PC-3 (cell line): Measurements from ENCODE around the gene FAM241B. TPM values are rescaled to one million over a fixed set of nuclear protein-coding genes. Genes with fewer than 3 reads are reported as not detected.

Experiments
- ATAC-seq: fragments of 200-7000 bp; cut with Tn5 transposase; 2 replicates; pipeline ENCODE4 v1.9.1; 2020; ENCODE audit warnings: mild to moderate bottlenecking, moderate library complexity
- BruUV-seq: library from RNA; stranded (reverse); fragments of 400-500 nt; replicated peaks from 2 replicates; lab custom pipeline; 2021; lab: Mats Ljungman, UMichigan
- CTCF ChIA-PET: fragments of 300-600 bp; sonication (Branson Sonifier 250); formaldehyde crosslinking; loops from one replicate; lab custom pipeline; 2022; ENCODE audit warnings: antibody characterized with exemption; lab: Charles Lee
- POLR2A ChIA-PET: fragments of 300-600 bp; sonication (Branson Sonifier 250); formaldehyde crosslinking; loops from one replicate; lab custom pipeline; 2022; ENCODE audit warnings: antibody characterized with exemption; ENCODE audit not compliant: unreplicated experiment; lab: Charles Lee
- DNase-seq: peaks from one replicate; pipeline ENCODE4 v3.0.0-alpha.2; 2015
- H2AFZ ChIP-seq: fragments of 300-600 bp; sonication (generic); 2 replicates; pipeline ENCODE4 v1.6.0; 2016; ENCODE audit warnings: antibody characterized with exemption, low read length
- H3F3A ChIP-seq: fragments of 300-600 bp; sonication (generic); one replicate; pipeline ENCODE4 v1.6.0; 2017; ENCODE audit warnings: antibody characterized with exemption, low read length, control low read depth, mild to moderate bottlenecking; ENCODE audit not compliant: unreplicated experiment
- H3K27ac ChIP-seq: fragments of 300-600 bp; sonication (generic); 2 replicates; pipeline ENCODE4 v1.5.1; 2016; ENCODE audit warnings: mild to moderate bottlenecking, low read length
- H3K27me3 ChIP-seq: fragments of 300-600 bp; sonication (generic); 2 replicates; pipeline ENCODE4 v1.6.1; 2016; ENCODE audit warnings: low read length, mixed read lengths
- H3K36me3 ChIP-seq: fragments of 300-600 bp; sonication (generic); 2 replicates; pipeline ENCODE4 v1.6.1; 2016; ENCODE audit warnings: low read depth, mixed run types, low read length, mixed read lengths
- H3K4me1 ChIP-seq: fragments of 300-600 bp; sonication (generic); 2 replicates; pipeline ENCODE4 v1.5.1; 2016; ENCODE audit warnings: low read length; ENCODE audit not compliant: insufficient read depth
- H3K4me2 ChIP-seq: fragments of 300-600 bp; sonication (generic); 2 replicates; pipeline ENCODE4 v1.6.0; 2016; ENCODE audit warnings: low read length
- H3K4me3 ChIP-seq: fragments of 300-600 bp; sonication (generic); 2 replicates; pipeline ENCODE4 v1.5.1; 2016; ENCODE audit warnings: mild to moderate bottlenecking, low read length, mixed read lengths
- H3K79me2 ChIP-seq: fragments of 300-600 bp; sonication (generic); 2 replicates; pipeline ENCODE4 v1.6.1; 2017; ENCODE audit warnings: low read length, mixed read lengths
- H3K9ac ChIP-seq: fragments of 300-600 bp; sonication (generic); 2 replicates; pipeline ENCODE4 v1.6.0; 2016; ENCODE audit warnings: mild to moderate bottlenecking, low read length
- H3K9me2 ChIP-seq: fragments of 300-600 bp; sonication (generic); replicated peaks from 2 replicates; pipeline ENCODE4 v1.6.1; 2016; ENCODE audit warnings: mixed run types, low read length, mixed read lengths
- H3K9me3 ChIP-seq: fragments of 300-600 bp; sonication (generic); 2 replicates; pipeline ENCODE4 v1.6.1; 2016; ENCODE audit warnings: low read length, mixed read lengths
- H4K20me1 ChIP-seq: fragments of 300-600 bp; sonication (generic); 2 replicates; pipeline ENCODE4 v1.6.1; 2016; ENCODE audit warnings: low read length, mixed read lengths
- EZH2 ChIP-seq: fragments of 300-600 bp; sonication (generic); IDR thresholded peaks from one replicate; pipeline ENCODE4 v1.6.1; 2017; ENCODE audit warnings: antibody characterized with exemption, mild to moderate bottlenecking, low read length; ENCODE audit not compliant: unreplicated experiment
- EZH2phosphoT487 ChIP-seq: fragments of 300-600 bp; sonication (generic); IDR thresholded peaks from 2 replicates; pipeline ENCODE4 v1.6.1; 2018; ENCODE audit warnings: mild to moderate bottlenecking, antibody characterized with exemption, low read length, borderline replicate concordance
- intact Hi-C: fragments of 100-400 bp; cut with micrococcal nuclease; formaldehyde crosslinking; loops from 2 replicates; pipeline ENCODE4 v1.9.0; 2023
- total RNA-seq: library from RNA; depleted of rRNA; stranded (reverse); fragments of >200 nt; gene quantifications from 2 replicates; pipeline ENCODE4 v1.2.3, GENCODE V29; 2014
- TF ChIP-seq, protein P1 (sequence below): fragments of 300-600 bp; sonication (generic); conservative IDR thresholded peaks from 2 replicates; pipeline ENCODE4 v1.5.1; 2017; ENCODE audit warnings: antibody characterized with exemption, low read depth, mild to moderate bottlenecking, low read length

The FAM241B gene
- total RNA-seq, 1 experiment from 2014 or later: 45.4 TPM

DNA sequence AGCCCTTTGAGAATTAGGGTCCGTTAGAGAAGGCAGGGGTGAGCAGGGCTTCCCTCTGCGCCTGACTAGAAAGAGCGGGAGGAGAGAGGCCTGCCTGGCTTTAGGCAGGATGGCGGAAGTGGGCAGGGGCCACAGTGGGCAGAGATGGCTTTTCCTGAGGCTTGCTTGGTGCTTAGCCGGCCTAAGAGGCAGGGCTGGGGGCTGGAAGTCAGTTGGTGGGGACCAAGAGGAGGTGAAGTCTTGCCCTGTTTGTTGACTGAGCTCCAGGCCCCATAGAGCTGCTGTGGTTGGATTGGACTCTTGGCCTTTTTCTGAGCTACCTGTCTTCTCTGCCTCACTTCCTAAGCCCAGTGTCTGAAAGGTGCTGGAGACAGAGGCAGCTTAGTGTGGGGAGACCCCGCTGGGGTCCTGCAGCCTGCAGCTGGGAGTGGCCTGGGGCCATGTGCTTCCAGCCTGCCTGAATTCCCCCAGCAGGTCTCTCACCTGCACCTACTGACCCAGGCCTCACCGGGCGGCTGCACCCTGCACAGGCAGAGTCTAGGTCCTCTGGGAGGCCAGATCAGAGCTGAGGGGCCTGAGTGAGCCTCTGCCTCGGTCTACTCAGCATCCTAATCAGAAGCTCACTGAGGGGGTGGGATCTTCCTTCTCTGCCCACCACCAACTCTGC, 4.8 kb downstream of the FAM241B start:
- Histone ChIP-seq H3K9me2 (no peaks in the 10 kb centered on the region), H3K9ac (no peak overlapping the region), H4K20me1 (no peaks in the 10 kb centered on the region), H3K4me1 (peaks cover 12% of the 10 kb centered on the region), H3K4me3 (no peak overlapping the region), H3K4me2 (no peak overlapping the region), H3K79me2 (peaks cover 17% of the 10 kb centered on the region), H2AFZ (no peak overlapping the region), H3K27me3 (no peaks in the 10 kb centered on the region), H3K27ac (no peak overlapping the region), H3K36me3 (peaks cover 9% of the 10 kb centered on the region; the same call in 1 of the 2 replicates), H3K9me3 (no peaks in the 10 kb centered on the region), H3F3A (no peaks in the 10 kb centered on the region)
- ChIA-PET CTCF (interaction anchor here (0.6 to 1.2 kb wide), 2 partner anchors 227 to 272 kb away, joined by 3 to 5 read pairs; no protein-coding TSS in a partner anchor), POLR2A (interaction anchor here (0.6 kb wide), 1 partner anchor 61 kb away, joined by 3 read pairs; no protein-coding TSS in a partner anchor)
- ATAC-seq (no peak), DNase-seq (no peak)
- TF ChIP-seq EZH2phosphoT487: no peak
- TF ChIP-seq, protein P1, sequence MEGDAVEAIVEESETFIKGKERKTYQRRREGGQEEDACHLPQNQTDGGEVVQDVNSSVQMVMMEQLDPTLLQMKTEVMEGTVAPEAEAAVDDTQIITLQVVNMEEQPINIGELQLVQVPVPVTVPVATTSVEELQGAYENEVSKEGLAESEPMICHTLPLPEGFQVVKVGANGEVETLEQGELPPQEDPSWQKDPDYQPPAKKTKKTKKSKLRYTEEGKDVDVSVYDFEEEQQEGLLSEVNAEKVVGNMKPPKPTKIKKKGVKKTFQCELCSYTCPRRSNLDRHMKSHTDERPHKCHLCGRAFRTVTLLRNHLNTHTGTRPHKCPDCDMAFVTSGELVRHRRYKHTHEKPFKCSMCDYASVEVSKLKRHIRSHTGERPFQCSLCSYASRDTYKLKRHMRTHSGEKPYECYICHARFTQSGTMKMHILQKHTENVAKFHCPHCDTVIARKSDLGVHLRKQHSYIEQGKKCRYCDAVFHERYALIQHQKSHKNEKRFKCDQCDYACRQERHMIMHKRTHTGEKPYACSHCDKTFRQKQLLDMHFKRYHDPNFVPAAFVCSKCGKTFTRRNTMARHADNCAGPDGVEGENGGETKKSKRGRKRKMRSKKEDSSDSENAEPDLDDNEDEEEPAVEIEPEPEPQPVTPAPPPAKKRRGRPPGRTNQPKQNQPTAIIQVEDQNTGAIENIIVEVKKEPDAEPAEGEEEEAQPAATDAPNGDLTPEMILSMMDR: no peak
- no peak for TF ChIP-seq EZH2
- intact Hi-C loops: loop anchor here (5.0 kb wide), 1 partner anchor 398 kb away; no protein-coding TSS in a partner anchor
- no TSS peak for BruUV-seq

DNA sequence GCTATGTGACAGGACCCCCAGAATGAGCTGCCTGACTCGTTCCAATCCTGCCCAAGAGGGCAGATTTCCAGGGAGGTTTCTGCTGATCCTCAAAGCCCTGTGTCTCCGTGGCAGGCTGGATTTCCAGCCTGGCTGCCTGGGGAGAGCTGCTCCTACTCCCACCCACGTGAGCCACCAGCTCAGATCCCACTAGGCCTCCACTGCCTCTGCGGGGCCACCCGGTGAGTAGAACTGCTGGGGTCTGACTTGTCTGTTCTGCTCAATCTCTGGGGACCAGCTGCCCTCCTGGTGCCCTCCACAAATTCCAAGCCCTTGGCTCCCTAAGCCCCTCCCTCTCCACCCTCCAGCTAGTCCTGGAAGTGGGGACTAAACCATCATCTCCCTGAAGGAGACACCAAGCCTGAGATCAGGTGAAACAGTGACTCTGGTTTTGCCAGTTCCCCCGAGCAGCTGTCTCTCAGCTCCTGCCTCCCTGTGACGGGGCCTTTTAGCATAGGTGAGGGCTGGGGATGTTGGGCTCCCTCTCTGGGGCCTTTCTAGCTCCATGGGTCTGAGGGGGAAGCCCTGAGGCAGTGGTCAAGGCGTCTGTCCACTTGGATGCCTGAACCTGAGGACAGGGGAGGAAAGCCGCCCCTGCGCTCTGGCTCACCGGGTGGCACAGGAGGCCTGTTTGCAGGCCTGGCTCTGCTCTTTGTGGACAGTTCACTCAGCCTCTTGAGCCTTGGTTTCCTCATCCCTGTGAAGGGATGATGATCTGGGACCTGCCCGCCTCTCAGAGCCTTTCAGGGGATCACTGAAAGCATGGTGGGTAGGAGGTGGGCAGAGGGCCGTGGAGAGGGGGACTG, 5.6 kb downstream of the FAM241B start:
- no peak for DNase-seq
- H3K36me3 ChIP-seq: peaks cover 9% of the 10 kb centered on the region; the same call in 1 of the 2 replicates
- no peak overlapping the region for H3K27ac ChIP-seq
- no peak overlapping the region for H3K4me3 ChIP-seq
- CTCF ChIA-PET: interaction anchor here (0.6 to 2.0 kb wide), 5 partner anchors 120 to 399 kb away, joined by 3 to 45 read pairs (median 4); no protein-coding TSS in a partner anchor
- H4K20me1 ChIP-seq: no peaks in the 10 kb centered on the region
- peaks cover 10% of the 10 kb centered on the region for H3K4me1 ChIP-seq
- POLR2A ChIA-PET: no interaction called here
- no peaks in the 10 kb centered on the region for H3K27me3 ChIP-seq
- intact Hi-C loops: loop anchor here (5.0 kb wide), 1 partner anchor 398 kb away; no protein-coding TSS in a partner anchor
- H3F3A ChIP-seq: no peaks in the 10 kb centered on the region
- H3K9me2 ChIP-seq: no peaks in the 10 kb centered on the region
- H3K79me2 ChIP-seq: peaks cover 13% of the 10 kb centered on the region
- no peaks in the 10 kb centered on the region for H3K9me3 ChIP-seq
- BruUV-seq: no TSS peak
- TF ChIP-seq, protein P1: no peak
- no peak for TF ChIP-seq EZH2phosphoT487
- H3K9ac ChIP-seq: no peak overlapping the region
- H3K4me2 ChIP-seq: no peak overlapping the region
- no peak for ATAC-seq
- H2AFZ ChIP-seq: no peak overlapping the region
